SK-N-SH (cell line): ENCODE results near the gene ABCC5. TPM values are rescaled to one million over a fixed set of nuclear protein-coding genes. Genes with fewer than 3 reads are reported as not detected.
"Not testable (repeated sequence)": the region's sequence is repeated elsewhere in the genome, so short reads cannot be mapped to it uniquely, and the experiment has no call there.

Experiments
- CTCF ChIA-PET: fragments of 300-600, 350-600 bp; formaldehyde crosslinking; extraction: SDS; loops from one replicate; lab custom pipeline; 2021; lab: Yijun Ruan, JAX
- POLR2A ChIA-PET: fragments of 350-600 bp; sonication (Branson Sonifier 250); formaldehyde crosslinking; extraction: SDS; loops from one replicate; lab custom pipeline; 2020; ENCODE audit warnings: antibody characterized with exemption, inconsistent platforms; lab: Yijun Ruan, JAX
- DNase-seq: peaks from one replicate; pipeline ENCODE4 v3.0.0; 2012
- H2AFZ ChIP-seq: fragments of 200-600 bp; sonication (generic); 2 replicates; pipeline ENCODE4 v1.8.1; 2016; ENCODE audit warnings: antibody characterized with exemption, mild to moderate bottlenecking, low read depth
- H3F3A ChIP-seq: fragments of 200-600 bp; sonication (generic); replicated peaks from 2 replicates; pipeline ENCODE3; 2016; ENCODE audit warnings: antibody characterized with exemption, mild to moderate bottlenecking; ENCODE audit not compliant: insufficient read depth
- H3K27ac ChIP-seq, 2 experiments: fragments of 200-500 bp in 1 of 2; fragments of 200-600 bp in 1 of 2; sonication (Bioruptor generic) in 1 of 2; sonication (generic), shearing (Covaris generic) in 1 of 2; 2 replicates each; pipeline versions ENCODE4 v1.5.1 to v1.6.1; 2014 to 2016; ENCODE audit warnings: low read depth in 2 of 2, inconsistent platforms in 1 of 2, low read length in 1 of 2, mild to moderate bottlenecking in 1 of 2, mixed read lengths in 1 of 2
- H3K27me3 ChIP-seq: fragments of 200-600 bp; sonication (generic), shearing (Covaris generic); 2 replicates; pipeline ENCODE4 v1.6.1; 2016; ENCODE audit warnings: mixed run types; ENCODE audit not compliant: insufficient read depth
- H3K36me3 ChIP-seq, 2 experiments: fragments of 200-500 bp in 1 of 2; fragments of 200-600 bp in 1 of 2; sonication (Bioruptor generic) in 1 of 2; sonication (generic) in 1 of 2; replicated peaks in 1 of 2; 2 replicates each; pipeline versions ENCODE3 to v1.5.1; 2014 to 2016; ENCODE audit warnings: low read length in 1 of 2, mild to moderate bottlenecking in 1 of 2; ENCODE audit not compliant: insufficient read depth in 2 of 2, control insufficient read depth in 1 of 2
- H3K4me1 ChIP-seq, 2 experiments: fragments of 200-500 bp in 1 of 2; fragments of 200-600 bp in 1 of 2; sonication (Bioruptor generic) in 1 of 2; sonication (generic), shearing (Covaris generic) in 1 of 2; 2 replicates each; pipeline versions ENCODE4 v1.5.1 to v1.6.1; 2014 to 2016; ENCODE audit warnings: low read depth in 1 of 2, low read length in 1 of 2, mixed run types in 1 of 2; ENCODE audit not compliant: insufficient read depth in 2 of 2, control insufficient read depth in 1 of 2
- H3K4me2 ChIP-seq: fragments of 200-600 bp; sonication (generic), shearing (Covaris generic); 2 replicates; pipeline ENCODE4 v1.6.1; 2017; ENCODE audit warnings: mixed run types
- H3K4me3 ChIP-seq, 2 experiments: fragments of 200-500 bp in 1 of 2; fragments of 200-600 bp in 1 of 2; sonication (Bioruptor generic) in 1 of 2; sonication (generic), shearing (Covaris generic) in 1 of 2; 2 replicates each; pipeline versions ENCODE4 v1.5.1 to v1.8.1; 2014 to 2016; ENCODE audit warnings: low read depth in 2 of 2, inconsistent platforms in 1 of 2, low read length in 1 of 2, mild to moderate bottlenecking in 1 of 2, mixed read lengths in 1 of 2, moderate library complexity in 1 of 2
- H3K79me2 ChIP-seq: fragments of 200-600 bp; sonication (generic); 2 replicates; pipeline ENCODE4 v1.8.1; 2017; ENCODE audit warnings: mild to moderate bottlenecking; ENCODE audit not compliant: insufficient read depth
- H3K9ac ChIP-seq: fragments of 200-600 bp; sonication (generic); 2 replicates; pipeline ENCODE4 v1.6.1; 2017; ENCODE audit warnings: mixed run types
- H3K9me2 ChIP-seq: fragments of 200-600 bp; sonication (generic); 2 replicates; pipeline ENCODE4 v1.6.1; 2017; ENCODE audit warnings: mixed run types
- H3K9me3 ChIP-seq: fragments of 200-600 bp; sonication (generic); 2 replicates; pipeline ENCODE4 v1.6.1; 2017; ENCODE audit warnings: mixed run types, mild to moderate bottlenecking, moderate library complexity
- H4K20me1 ChIP-seq: fragments of 200-600 bp; sonication (generic); 2 replicates; pipeline ENCODE4 v1.6.1; 2017; ENCODE audit warnings: mild to moderate bottlenecking, mixed run types; ENCODE audit not compliant: insufficient read depth
- CHD2 ChIP-seq: fragments of 150-350 bp; IDR thresholded peaks from 2 replicates; pipeline ENCODE4 v1.6.1; 2018; ENCODE audit warnings: low read length; ENCODE audit not compliant: partially characterized antibody
- CTCF ChIP-seq: fragments of 200-600 bp; sonication (generic); IDR thresholded peaks from 2 replicates; pipeline ENCODE4 v1.6.1; 2017; ENCODE audit warnings: antibody characterized with exemption, mild to moderate bottlenecking, moderate library complexity
- EZH2phosphoT487 ChIP-seq: fragments of 200-600 bp; sonication (generic); IDR thresholded peaks from 2 replicates; pipeline ENCODE4 v1.6.1; 2017; ENCODE audit warnings: low read depth, mixed run types, mild to moderate bottlenecking, antibody characterized with exemption, moderate library complexity, borderline replicate concordance
- GATA2 ChIP-seq: sonication (generic); formaldehyde crosslinking; IDR thresholded peaks from 2 replicates; pipeline ENCODE4 v1.5.0; 2020; ENCODE audit warnings: mild to moderate bottlenecking, missing genetic modification reagents
- IRF3 ChIP-seq: fragments of 150-350 bp; IDR thresholded peaks from 2 replicates; pipeline ENCODE4 v1.6.1; 2016; ENCODE audit warnings: mild to moderate bottlenecking, low read depth, low read length
- PBX3 ChIP-seq: IDR thresholded peaks from 2 replicates; pipeline ENCODE4; 2012
- RCOR1 ChIP-seq: fragments of 150-350 bp; IDR thresholded peaks from 2 replicates; pipeline ENCODE4 v1.6.1; 2017; ENCODE audit warnings: antibody characterized with exemption, low read length
- RXRA ChIP-seq: IDR thresholded peaks from 2 replicates; pipeline ENCODE4 v1.4.0; 2012; ENCODE audit warnings: low read depth, mild to moderate bottlenecking, borderline replicate concordance
- TAF1 ChIP-seq: IDR thresholded peaks from 2 replicates; pipeline ENCODE4 v1.6.1; 2012; ENCODE audit warnings: low read depth, mild to moderate bottlenecking, low read length, moderate library complexity, borderline replicate concordance
- TEAD4 ChIP-seq: IDR thresholded peaks from 2 replicates; pipeline ENCODE4 v1.4.0; 2012; ENCODE audit warnings: mild to moderate bottlenecking, borderline replicate concordance; ENCODE audit not compliant: insufficient read depth
- USF1 ChIP-seq: IDR thresholded peaks from 2 replicates; pipeline ENCODE4 v1.4.0; 2012; ENCODE audit warnings: low read depth, borderline replicate concordance
- YY1 ChIP-seq: IDR thresholded peaks from 2 replicates; pipeline ENCODE4 v1.4.0; 2012; ENCODE audit warnings: low read depth, mild to moderate bottlenecking
- ZBTB33 ChIP-seq: IDR thresholded peaks from 2 replicates; pipeline ENCODE4 v1.4.0; 2012; ENCODE audit warnings: low read depth, borderline replicate concordance
- WGBS: methylation state at CpG from one replicate; pipeline ENCODE4 v1.1.6; 2017; ENCODE audit warnings: low lambda C conversion rate; 5-methylcytosine and 5-hydroxymethylcytosine counted together
- polyA plus RNA-seq, 3 experiments: library from polyadenylated mRNA; depleted of rRNA; stranded (reverse); fragments of >200 nt; gene quantifications; 2 replicates each; pipeline ENCODE4 v1.2.3, GENCODE V29; 2012

The ABCC5 gene
- polyA plus RNA-seq, 1 of the 3 experiments (the other 2 are of a cell fraction), result 25.9 TPM

- H3K4me3 ChIP-seq, H2AFZ ChIP-seq, H3K4me2 ChIP-seq, H3F3A ChIP-seq: not testable (repeated sequence)
- TF ChIP-seq RCOR1, result peak; percentile 60; the same call in 1 of the 2 replicates
- TF ChIP-seq, all 33 proteins: peak for 1; not testable (repeated sequence) for 32
- H3K79me2 ChIP-seq, H3K27me3 ChIP-seq, H3K9me2 ChIP-seq, H3K36me3 ChIP-seq, CTCF ChIA-PET, DNase-seq, H3K4me1 ChIP-seq, H3K27ac ChIP-seq, H3K9ac ChIP-seq, H3K9me3 ChIP-seq, H4K20me1 ChIP-seq, POLR2A ChIA-PET: not testable (repeated sequence)
- WGBS, result 17% methylated on average over 1 of the region's 1 CpG
Observed at GRCh38 chr3:184028275-184028890, 10.7 kb upstream of the ABCC5 start.

- H3K4me3 ChIP-seq, H3K9me2 ChIP-seq: not testable (repeated sequence)
- WGBS, result 33% methylated on average over 5 of the region's 5 CpGs
Observed at GRCh38 chr3:184025256-184025655, 7.6 kb upstream of the ABCC5 start.

GRCh38 chr3:184022323-184022722 lies 4.6 kb upstream of the ABCC5 start:
- Histone ChIP-seq H3K79me2 (no peaks in the 10 kb centered on the region), H3K4me1 (peaks cover 0 to 2% of the 10 kb centered on the region in 2 experiments; a peak in 1 of 4 replicates), H3F3A (peaks cover 2% of the 10 kb centered on the region), H4K20me1 (no peaks in the 10 kb centered on the region), H3K9ac (no peak overlapping the region), H3K27ac (no peak overlapping the region), H3K9me2 (no peaks in the 10 kb centered on the region), H3K27me3 (no peaks in the 10 kb centered on the region), H2AFZ (no peak overlapping the region), H3K9me3 (no peaks in the 10 kb centered on the region), H3K4me3 (no peak overlapping the region), H3K36me3 (no peaks in the 10 kb centered on the region), H3K4me2 (no peak overlapping the region)
- POLR2A ChIA-PET, result no interaction called here
- CTCF ChIA-PET, result interaction anchor here (3.4 kb wide), 1 partner anchor 138 kb away, joined by 11 read pairs; the partner anchor contains the start of gene PARL
- no peak for DNase-seq
- WGBS, result 86% methylated on average over 7 of the region's 7 CpGs
- TF ChIP-seq TEAD4 (no peak), EZH2phosphoT487 (no peak), GATA2 (CRISPR knock-in tag) (no peak), YY1 (no peak), RCOR1 (no peak), ZBTB33 (no peak), CTCF (no peak), CHD2 (no peak), USF1 (no peak), TAF1 (no peak), PBX3 (no peak), RXRA (no peak), IRF3 (no peak)

More at GRCh38 chr3:184025256-184025655, 7.6 kb upstream of the ABCC5 start:
- H3K9me3 ChIP-seq, H2AFZ ChIP-seq, H3K4me1 ChIP-seq, H3K27ac ChIP-seq, H3K36me3 ChIP-seq, H3K79me2 ChIP-seq, DNase-seq, H3K27me3 ChIP-seq, H4K20me1 ChIP-seq, H3K9ac ChIP-seq, POLR2A ChIA-PET, H3F3A ChIP-seq, H3K4me2 ChIP-seq: not testable (repeated sequence)
- CTCF ChIA-PET, result interaction anchor here (1.1 to 3.4 kb wide), 3 partner anchors 130 to 1185 kb away, joined by 3 to 11 read pairs (median 4); partner anchors contain the start of gene PARL
